ENCODE results near the gene NOSTRIN. TPM values are rescaled to one million over a fixed set of nuclear protein-coding genes. Genes with fewer than 3 reads are reported as not detected.

NOSTRIN gene
- total RNA-seq, 1 experiment from 2014 or later: not detected

DNA sequence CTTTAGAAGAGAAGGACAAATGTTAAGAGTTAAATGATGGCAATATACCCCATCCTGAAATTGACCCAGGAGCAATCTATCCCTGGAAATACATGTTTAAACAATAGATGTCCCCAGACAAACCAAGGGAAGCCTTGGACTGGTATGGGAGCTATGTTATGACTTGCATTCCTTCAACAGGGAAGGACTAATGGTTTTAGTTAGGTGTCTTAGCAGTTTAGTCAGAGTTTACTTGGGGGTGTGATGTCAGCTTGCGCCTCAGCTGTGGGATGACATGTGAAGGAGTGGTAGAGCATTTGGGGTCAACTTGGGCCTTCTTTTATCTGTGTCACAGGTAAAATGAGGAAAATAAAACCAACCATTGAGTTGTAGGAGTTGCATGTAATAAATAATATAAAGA, 51.0 kb downstream of the NOSTRIN start:
- Mint-ChIP-seq H3K4me1 (peaks cover 10 to 11% of the 10 kb centered on the region in 2 experiments; a peak in 2 of 4 replicates), H3K27me3 (ENCODE audit: low read depth) (no peaks in the 10 kb centered on the region), H3K36me3 (ENCODE audit: insufficient read depth in 1 of 3, low read depth in 3 of 3) (peaks cover 7 to 13% (median 11%) of the 10 kb centered on the region in 3 experiments; a peak in 6 of 7 replicates), H3K27ac (no peak overlapping the region), H3K4me3 (no peak overlapping the region), H3K9me3 (no peaks in the 10 kb centered on the region)
- Histone ChIP-seq H3K27me3 (ENCODE audit: insufficient read depth, low read length) (no peaks in the 10 kb centered on the region), H3K18ac (ENCODE audit: insufficient read length, low read depth, low read length) (no peak overlapping the region), H4K5ac (ENCODE audit: insufficient read length, low read depth, low read length) (no peak overlapping the region), H3K9ac (ENCODE audit: extremely low read depth, insufficient read length, low read length) (no peak overlapping the region), H3K4me2 (ENCODE audit: insufficient read depth, insufficient read length, low read length) (no peak overlapping the region), H2AK5ac (ENCODE audit: insufficient read length, low read length) (no peak overlapping the region), H3K14ac (ENCODE audit: insufficient read depth, low read length) (no peak overlapping the region), H3K27ac (ENCODE audit: insufficient read length, low read depth, low read length) (no peak overlapping the region), H2BK120ac (ENCODE audit: low read depth, low read length, poor library complexity, severe bottlenecking) (no peak overlapping the region), H3K56ac (ENCODE audit: insufficient read length, low read depth, low read length) (no peak overlapping the region), H3K23ac (ENCODE audit: insufficient read length, low read depth, low read length) (no peak overlapping the region), H4K91ac (ENCODE audit: insufficient read length, low read depth, low read length) (no peak overlapping the region), H4K20me1 (ENCODE audit: control insufficient read depth, insufficient read depth, insufficient read length) (no peaks in the 10 kb centered on the region), H2BK5ac (ENCODE audit: insufficient read length, low read length) (no peak overlapping the region), H3K9me3 (ENCODE audit: control insufficient read depth, low read depth, low read length) (no peaks in the 10 kb centered on the region), H2BK12ac (ENCODE audit: insufficient read length, low read depth, low read length) (no peak overlapping the region), H2AFZ (ENCODE audit: low read length) (no peak overlapping the region), H3K4me1 (ENCODE audit: insufficient read depth, low read length) (no peaks in the 10 kb centered on the region), H3T11ph (ENCODE audit: low read length) (no peak overlapping the region), H2BK20ac (ENCODE audit: low read depth, low read length, poor library complexity, severe bottlenecking) (no peak overlapping the region), H3K79me2 (ENCODE audit: insufficient read depth, low read length) (no peaks in the 10 kb centered on the region), H4K8ac (replicated peaks; ENCODE audit: insufficient read length, low read depth, low read length) (no peak overlapping the region), H2BK15ac (ENCODE audit: low read depth, low read length) (no peak overlapping the region), H3K23me2 (ENCODE audit: insufficient read length, low read depth, low read length, poor library complexity, severe bottlenecking) (no peaks in the 10 kb centered on the region), H3K4ac (ENCODE audit: low read depth, low read length) (no peak overlapping the region), H3K79me1 (ENCODE audit: insufficient read depth, low read depth, low read length, poor library complexity, severe bottlenecking) (no peaks in the 10 kb centered on the region)
- no peak for DNase-seq
- TF ChIP-seq, protein P1, sequence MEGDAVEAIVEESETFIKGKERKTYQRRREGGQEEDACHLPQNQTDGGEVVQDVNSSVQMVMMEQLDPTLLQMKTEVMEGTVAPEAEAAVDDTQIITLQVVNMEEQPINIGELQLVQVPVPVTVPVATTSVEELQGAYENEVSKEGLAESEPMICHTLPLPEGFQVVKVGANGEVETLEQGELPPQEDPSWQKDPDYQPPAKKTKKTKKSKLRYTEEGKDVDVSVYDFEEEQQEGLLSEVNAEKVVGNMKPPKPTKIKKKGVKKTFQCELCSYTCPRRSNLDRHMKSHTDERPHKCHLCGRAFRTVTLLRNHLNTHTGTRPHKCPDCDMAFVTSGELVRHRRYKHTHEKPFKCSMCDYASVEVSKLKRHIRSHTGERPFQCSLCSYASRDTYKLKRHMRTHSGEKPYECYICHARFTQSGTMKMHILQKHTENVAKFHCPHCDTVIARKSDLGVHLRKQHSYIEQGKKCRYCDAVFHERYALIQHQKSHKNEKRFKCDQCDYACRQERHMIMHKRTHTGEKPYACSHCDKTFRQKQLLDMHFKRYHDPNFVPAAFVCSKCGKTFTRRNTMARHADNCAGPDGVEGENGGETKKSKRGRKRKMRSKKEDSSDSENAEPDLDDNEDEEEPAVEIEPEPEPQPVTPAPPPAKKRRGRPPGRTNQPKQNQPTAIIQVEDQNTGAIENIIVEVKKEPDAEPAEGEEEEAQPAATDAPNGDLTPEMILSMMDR (conservative IDR thresholded peaks at IDR 0.05): no peak
- WGBS (ENCODE audit: extremely low coverage, insufficient read length, low lambda C conversion rate): no CpG with 5 or more reads among the region's 1 CpG

All from H9 (cell line).